ENCODE measurements around the gene STARD13. TPM values are rescaled to one million over a fixed set of nuclear protein-coding genes. Genes with fewer than 3 reads are reported as not detected.
A peak's percentile ranks its signal among the peaks of the same experiment; 100 is the strongest.

Gene STARD13
- total RNA-seq, 1 experiment from 2014 or later: 26.6 TPM

DNA sequence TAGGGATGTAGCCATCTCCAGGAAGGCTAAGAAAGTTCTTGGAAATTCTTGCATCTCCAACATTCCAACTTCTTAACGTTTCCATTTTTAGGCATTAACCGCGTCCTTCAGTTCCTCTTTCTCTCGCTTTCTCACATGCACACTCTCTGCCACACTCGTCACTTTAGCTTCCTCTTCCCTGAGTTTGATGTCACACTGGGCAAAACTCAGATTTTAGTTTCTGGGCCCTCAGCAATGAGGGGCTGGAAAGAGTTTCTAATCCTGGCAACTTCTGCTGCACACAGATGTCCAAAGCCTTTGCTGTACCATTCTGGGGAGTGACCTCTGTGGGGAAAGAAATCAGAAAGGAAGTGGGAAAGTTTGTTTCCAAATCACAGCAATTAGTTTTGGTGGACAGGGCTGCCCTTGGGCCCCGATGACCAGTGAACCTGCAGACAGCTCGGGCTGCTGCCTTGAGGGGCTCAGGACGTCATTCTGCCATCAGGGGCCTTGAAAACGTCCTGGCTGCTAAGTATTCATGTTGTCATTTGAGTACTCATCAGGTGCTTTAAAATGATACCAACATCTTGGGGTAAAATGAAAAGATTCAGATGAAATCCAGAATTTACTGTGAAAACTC lies 180.1 kb downstream of the STARD13 start:
- no peak overlapping the region for H3K4me3 ChIP-seq (ENCODE audit: low read length)
- H2AFZ ChIP-seq (ENCODE audit: low read length): no peak overlapping the region
- H3K9me2 ChIP-seq (replicated peaks; ENCODE audit: low read length): no peaks in the 10 kb centered on the region
- BruUV-seq (replicated peaks): no TSS peak
- peaks cover 11% of the 10 kb centered on the region; the same call in 1 of the 2 replicates for H3K4me1 ChIP-seq (ENCODE audit: insufficient read depth, low read length)
- TF ChIP-seq EZH2 (IDR thresholded peaks at IDR 0.05; ENCODE audit: low read length, unreplicated experiment) (no peak), EZH2phosphoT487 (IDR thresholded peaks at IDR 0.05; ENCODE audit: borderline replicate concordance, low read length) (no peak)
- TF ChIP-seq, protein P1, sequence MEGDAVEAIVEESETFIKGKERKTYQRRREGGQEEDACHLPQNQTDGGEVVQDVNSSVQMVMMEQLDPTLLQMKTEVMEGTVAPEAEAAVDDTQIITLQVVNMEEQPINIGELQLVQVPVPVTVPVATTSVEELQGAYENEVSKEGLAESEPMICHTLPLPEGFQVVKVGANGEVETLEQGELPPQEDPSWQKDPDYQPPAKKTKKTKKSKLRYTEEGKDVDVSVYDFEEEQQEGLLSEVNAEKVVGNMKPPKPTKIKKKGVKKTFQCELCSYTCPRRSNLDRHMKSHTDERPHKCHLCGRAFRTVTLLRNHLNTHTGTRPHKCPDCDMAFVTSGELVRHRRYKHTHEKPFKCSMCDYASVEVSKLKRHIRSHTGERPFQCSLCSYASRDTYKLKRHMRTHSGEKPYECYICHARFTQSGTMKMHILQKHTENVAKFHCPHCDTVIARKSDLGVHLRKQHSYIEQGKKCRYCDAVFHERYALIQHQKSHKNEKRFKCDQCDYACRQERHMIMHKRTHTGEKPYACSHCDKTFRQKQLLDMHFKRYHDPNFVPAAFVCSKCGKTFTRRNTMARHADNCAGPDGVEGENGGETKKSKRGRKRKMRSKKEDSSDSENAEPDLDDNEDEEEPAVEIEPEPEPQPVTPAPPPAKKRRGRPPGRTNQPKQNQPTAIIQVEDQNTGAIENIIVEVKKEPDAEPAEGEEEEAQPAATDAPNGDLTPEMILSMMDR (conservative IDR thresholded peaks at IDR 0.05; ENCODE audit: low read depth, low read length): no peak
- H3K79me2 ChIP-seq (ENCODE audit: low read length): no peaks in the 10 kb centered on the region
- H4K20me1 ChIP-seq (ENCODE audit: low read length): no peaks in the 10 kb centered on the region
- H3F3A ChIP-seq (ENCODE audit: low read length, unreplicated experiment): no peaks in the 10 kb centered on the region
- DNase-seq (no peak), ATAC-seq (no peak)
- H3K27ac ChIP-seq (ENCODE audit: low read length): no peak overlapping the region
- intact Hi-C loops (cut with micrococcal nuclease): no loop called here
- ChIA-PET POLR2A (ENCODE audit: unreplicated experiment) (no interaction called here), CTCF (no interaction called here)
- H3K9me3 ChIP-seq (ENCODE audit: low read length): no peaks in the 10 kb centered on the region
- H3K36me3 ChIP-seq (ENCODE audit: low read depth, low read length): peaks cover 29% of the 10 kb centered on the region
- no peaks in the 10 kb centered on the region for H3K27me3 ChIP-seq (ENCODE audit: low read length)
- H3K4me2 ChIP-seq (ENCODE audit: low read length): no peak overlapping the region
- no peak overlapping the region for H3K9ac ChIP-seq (ENCODE audit: low read length)

DNA sequence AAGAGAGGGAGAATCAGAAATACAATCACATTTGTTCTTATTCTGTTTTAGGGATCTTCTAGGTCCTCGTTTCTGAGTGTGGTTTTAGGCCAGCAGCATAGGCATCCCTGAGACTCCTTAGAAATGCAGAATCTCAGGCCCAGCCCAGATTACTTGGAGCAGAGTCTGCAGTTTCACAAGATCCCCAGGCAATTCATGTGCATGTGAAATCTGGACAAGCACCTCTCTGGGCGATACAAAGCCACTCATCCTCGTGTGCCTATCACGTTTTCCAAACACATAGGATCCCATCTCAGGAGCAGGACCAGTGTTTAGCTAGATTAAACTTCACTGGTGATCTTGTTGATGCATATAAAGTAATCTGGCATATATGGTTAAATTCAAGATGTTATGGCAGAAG lies 182.1 kb downstream of the STARD13 start:
- CTCF ChIA-PET: no interaction called here

DNA sequence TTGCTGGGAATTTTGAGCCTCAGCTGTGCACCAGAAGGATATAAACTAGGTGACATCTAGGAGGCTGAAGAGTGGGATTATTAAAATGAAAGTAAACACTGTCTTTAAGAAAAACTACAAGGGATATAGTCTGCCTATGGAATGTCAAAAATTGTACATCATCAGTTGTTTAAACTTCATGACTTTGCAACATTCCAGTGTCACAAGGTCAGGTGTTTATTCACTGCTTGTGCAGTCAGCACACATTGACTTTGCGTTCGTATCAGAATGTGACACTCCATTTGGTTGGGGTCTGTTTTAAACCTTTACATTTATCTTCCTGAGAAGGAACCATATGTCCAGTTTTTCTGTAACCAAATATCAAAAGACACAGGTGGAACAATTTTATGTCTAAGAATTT lies 183.7 kb downstream of the STARD13 start:
- H3F3A ChIP-seq (ENCODE audit: low read length, unreplicated experiment): no peaks in the 10 kb centered on the region
- CTCF ChIA-PET: no interaction called here
- no peak overlapping the region for H3K4me2 ChIP-seq (ENCODE audit: low read length)
- no peaks in the 10 kb centered on the region for H3K9me2 ChIP-seq (replicated peaks; ENCODE audit: low read length)
- intact Hi-C loops (cut with micrococcal nuclease): no loop called here
- TF ChIP-seq EZH2phosphoT487 (IDR thresholded peaks at IDR 0.05; ENCODE audit: borderline replicate concordance, low read length) (no peak), EZH2 (IDR thresholded peaks at IDR 0.05; ENCODE audit: low read length, unreplicated experiment) (no peak)
- TF ChIP-seq, protein P1 (conservative IDR thresholded peaks at IDR 0.05; ENCODE audit: low read depth, low read length): no peak
- POLR2A ChIA-PET (ENCODE audit: unreplicated experiment): no interaction called here
- H3K27ac ChIP-seq (ENCODE audit: low read length): no peak overlapping the region
- DNase-seq (no peak), ATAC-seq (no peak)
- H3K36me3 ChIP-seq (ENCODE audit: low read depth, low read length): peaks cover 10% of the 10 kb centered on the region
- no peaks in the 10 kb centered on the region for H3K27me3 ChIP-seq (ENCODE audit: low read length)
- no peaks in the 10 kb centered on the region for H3K9me3 ChIP-seq (ENCODE audit: low read length)
- no peaks in the 10 kb centered on the region for H4K20me1 ChIP-seq (ENCODE audit: low read length)
- H3K4me1 ChIP-seq (ENCODE audit: insufficient read depth, low read length): no peaks in the 10 kb centered on the region
- no peak overlapping the region for H3K4me3 ChIP-seq (ENCODE audit: low read length)
- no peak overlapping the region for H2AFZ ChIP-seq (ENCODE audit: low read length)
- H3K9ac ChIP-seq (ENCODE audit: low read length): no peak overlapping the region
- BruUV-seq (replicated peaks): TSS peak; percentile 12
- no peaks in the 10 kb centered on the region for H3K79me2 ChIP-seq (ENCODE audit: low read length)

More for the DNA sequence above, 182.1 kb downstream of the STARD13 start:
- no peak overlapping the region for H3K4me2 ChIP-seq (ENCODE audit: low read length)
- no peak overlapping the region for H3K4me3 ChIP-seq (ENCODE audit: low read length)
- DNase-seq (no peak), ATAC-seq (no peak)
- H3K9me3 ChIP-seq (ENCODE audit: low read length): no peaks in the 10 kb centered on the region
- no TSS peak for BruUV-seq (replicated peaks)
- intact Hi-C loops (cut with micrococcal nuclease): no loop called here
- peaks cover 20% of the 10 kb centered on the region for H3K36me3 ChIP-seq (ENCODE audit: low read depth, low read length)
- H3K9ac ChIP-seq (ENCODE audit: low read length): no peak overlapping the region
- H4K20me1 ChIP-seq (ENCODE audit: low read length): no peaks in the 10 kb centered on the region
- no peaks in the 10 kb centered on the region for H3K9me2 ChIP-seq (replicated peaks; ENCODE audit: low read length)
- no peaks in the 10 kb centered on the region for H3K79me2 ChIP-seq (ENCODE audit: low read length)
- no peak overlapping the region for H3K27ac ChIP-seq (ENCODE audit: low read length)
- no peaks in the 10 kb centered on the region for H3F3A ChIP-seq (ENCODE audit: low read length, unreplicated experiment)
- H2AFZ ChIP-seq (ENCODE audit: low read length): no peak overlapping the region
- H3K4me1 ChIP-seq (ENCODE audit: insufficient read depth, low read length): no peaks in the 10 kb centered on the region
- no peaks in the 10 kb centered on the region for H3K27me3 ChIP-seq (ENCODE audit: low read length)
- TF ChIP-seq, protein P1 (conservative IDR thresholded peaks at IDR 0.05; ENCODE audit: low read depth, low read length): no peak
- TF ChIP-seq EZH2 (IDR thresholded peaks at IDR 0.05; ENCODE audit: low read length, unreplicated experiment) (no peak), EZH2phosphoT487 (IDR thresholded peaks at IDR 0.05; ENCODE audit: borderline replicate concordance, low read length) (no peak)
- POLR2A ChIA-PET (ENCODE audit: unreplicated experiment): no interaction called here
